ENCODE measurements around the gene ALKBH5. TPM values are rescaled to one million over a fixed set of nuclear protein-coding genes. Genes with fewer than 3 reads are reported as not detected.

The ALKBH5 gene
- total RNA-seq, 1 experiment from 2014 or later: 69.5 TPM

DNA sequence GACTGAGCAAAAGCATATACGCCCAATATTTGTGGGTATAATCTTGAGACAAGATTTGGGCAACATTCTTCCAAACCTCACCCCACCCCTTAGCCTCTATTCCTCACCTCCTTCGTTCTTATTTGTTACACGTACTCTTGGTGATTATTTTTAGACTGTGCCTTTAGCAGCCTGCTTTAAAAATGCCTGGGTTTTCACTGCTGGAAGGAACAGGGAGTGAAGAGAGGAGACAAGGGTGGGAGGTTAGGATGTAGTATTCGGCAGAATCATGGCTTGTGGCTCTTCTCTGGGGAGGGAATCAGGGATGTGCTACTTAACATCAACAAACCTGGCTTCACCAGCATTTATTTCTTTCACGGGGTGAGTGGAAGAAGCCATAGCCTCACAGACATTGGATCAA lies 11.6 kb downstream of the ALKBH5 start:
- Mint-ChIP-seq H3K4me1 (ENCODE audit: insufficient read depth, unreplicated experiment) (peaks cover 5% of the 10 kb centered on the region), H3K9me3 (ENCODE audit: unreplicated experiment) (no peaks in the 10 kb centered on the region), H3K27ac (ENCODE audit: low read depth, unreplicated experiment) (no peak overlapping the region), H3K27me3 (ENCODE audit: insufficient read depth, unreplicated experiment) (no peaks in the 10 kb centered on the region), H3K4me3 (ENCODE audit: unreplicated experiment) (no peak overlapping the region), H3K36me3 (ENCODE audit: insufficient read depth, unreplicated experiment) (peaks cover 64% of the 10 kb centered on the region)
- CTCF ChIA-PET: no interaction called here
- TF ChIP-seq, protein P1, sequence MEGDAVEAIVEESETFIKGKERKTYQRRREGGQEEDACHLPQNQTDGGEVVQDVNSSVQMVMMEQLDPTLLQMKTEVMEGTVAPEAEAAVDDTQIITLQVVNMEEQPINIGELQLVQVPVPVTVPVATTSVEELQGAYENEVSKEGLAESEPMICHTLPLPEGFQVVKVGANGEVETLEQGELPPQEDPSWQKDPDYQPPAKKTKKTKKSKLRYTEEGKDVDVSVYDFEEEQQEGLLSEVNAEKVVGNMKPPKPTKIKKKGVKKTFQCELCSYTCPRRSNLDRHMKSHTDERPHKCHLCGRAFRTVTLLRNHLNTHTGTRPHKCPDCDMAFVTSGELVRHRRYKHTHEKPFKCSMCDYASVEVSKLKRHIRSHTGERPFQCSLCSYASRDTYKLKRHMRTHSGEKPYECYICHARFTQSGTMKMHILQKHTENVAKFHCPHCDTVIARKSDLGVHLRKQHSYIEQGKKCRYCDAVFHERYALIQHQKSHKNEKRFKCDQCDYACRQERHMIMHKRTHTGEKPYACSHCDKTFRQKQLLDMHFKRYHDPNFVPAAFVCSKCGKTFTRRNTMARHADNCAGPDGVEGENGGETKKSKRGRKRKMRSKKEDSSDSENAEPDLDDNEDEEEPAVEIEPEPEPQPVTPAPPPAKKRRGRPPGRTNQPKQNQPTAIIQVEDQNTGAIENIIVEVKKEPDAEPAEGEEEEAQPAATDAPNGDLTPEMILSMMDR (IDR thresholded peaks at IDR 0.05; ENCODE audit: unreplicated experiment): no peak
- POLR2A ChIA-PET: interaction anchor here (4.4 kb wide), 1 partner anchor 12 kb away, joined by 32 read pairs; the partner anchor contains the start of gene ALKBH5
- TSS peak; percentile 19 for BruUV-seq (replicated peaks)
- DNase-seq (ENCODE audit: unreplicated experiment): no peak
- intact Hi-C loops (cut with micrococcal nuclease): no loop called here

DNA sequence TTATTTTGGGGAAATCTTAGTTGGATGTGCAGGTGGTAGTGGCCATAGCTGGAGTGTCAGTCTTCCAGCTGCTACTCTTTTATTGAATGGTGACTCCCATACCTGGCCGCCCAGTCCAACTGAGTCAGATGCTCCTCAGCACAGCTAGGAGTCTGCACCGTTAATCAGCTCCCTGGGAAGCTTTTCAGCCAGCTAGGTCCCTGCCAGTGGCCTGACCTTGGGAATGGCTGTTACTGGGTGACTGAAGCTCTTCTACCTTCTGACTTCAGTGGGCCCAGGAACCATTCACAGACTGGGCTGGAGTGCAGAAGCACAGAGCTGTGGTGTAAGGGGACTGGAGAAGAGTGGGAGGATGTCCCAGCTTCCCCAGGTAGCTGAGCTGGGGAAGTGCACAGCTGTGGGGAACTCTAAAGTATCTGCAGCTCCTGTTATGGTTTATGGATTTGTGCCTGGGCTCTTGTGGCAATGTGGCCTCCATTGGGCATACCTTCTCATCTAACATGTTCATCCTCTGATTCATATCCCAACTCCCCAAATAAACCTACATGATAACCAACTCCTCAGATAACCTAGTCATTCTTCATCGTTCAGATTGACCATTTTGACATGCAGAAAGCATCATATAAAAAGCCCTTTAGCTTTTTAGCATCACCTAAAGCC lies 14.0 kb downstream of the ALKBH5 start:
- peaks cover 11% of the 10 kb centered on the region for H3K4me1 Mint-ChIP-seq (ENCODE audit: insufficient read depth, unreplicated experiment)
- BruUV-seq (replicated peaks): no TSS peak
- no peak for DNase-seq (ENCODE audit: unreplicated experiment)
- no peak overlapping the region for H3K4me3 Mint-ChIP-seq (ENCODE audit: unreplicated experiment)
- H3K27ac Mint-ChIP-seq (ENCODE audit: low read depth, unreplicated experiment): no peak overlapping the region
- TF ChIP-seq, protein P1 (IDR thresholded peaks at IDR 0.05; ENCODE audit: unreplicated experiment): no peak
- H3K9me3 Mint-ChIP-seq (ENCODE audit: unreplicated experiment): no peaks in the 10 kb centered on the region
- intact Hi-C loops (cut with micrococcal nuclease): no loop called here
- H3K36me3 Mint-ChIP-seq (ENCODE audit: insufficient read depth, unreplicated experiment): peaks cover 63% of the 10 kb centered on the region
- ChIA-PET POLR2A (interaction anchor here (0.9 to 1.1 kb wide), 3 partner anchors 9 to 38 kb away, joined by 3 read pairs; partner anchors contain the start of gene ALKBH5), CTCF (interaction anchor here (0.5 to 1.1 kb wide), 6 partner anchors 17 to 139 kb away, joined by 3 to 4 read pairs (median 4); no protein-coding TSS in a partner anchor)
- H3K27me3 Mint-ChIP-seq (ENCODE audit: insufficient read depth, unreplicated experiment): no peaks in the 10 kb centered on the region

DNA sequence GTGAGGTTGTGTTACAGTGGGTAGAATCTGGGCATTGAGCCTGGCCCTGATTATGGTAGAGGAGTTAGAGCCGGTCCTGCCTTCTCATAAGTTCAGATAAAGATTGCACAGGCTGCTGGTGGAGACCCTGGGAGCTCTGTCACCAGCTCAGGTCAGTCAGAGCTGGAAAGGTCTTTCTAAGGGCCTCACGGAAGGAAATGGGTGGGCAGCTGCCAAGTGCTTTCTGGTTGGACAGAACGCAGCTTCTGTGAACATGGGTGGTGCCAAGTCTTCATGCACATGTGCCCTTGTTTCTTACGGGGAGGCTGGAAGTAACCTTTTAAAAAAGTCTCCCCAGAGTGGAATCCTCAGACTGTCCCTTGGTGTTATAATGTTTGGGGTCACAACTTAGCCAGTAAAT lies 14.9 kb downstream of the ALKBH5 start:
- TF ChIP-seq, protein P1 (IDR thresholded peaks at IDR 0.05; ENCODE audit: unreplicated experiment): no peak
- Mint-ChIP-seq H3K36me3 (ENCODE audit: insufficient read depth, unreplicated experiment) (peaks cover 63% of the 10 kb centered on the region), H3K27me3 (ENCODE audit: insufficient read depth, unreplicated experiment) (no peaks in the 10 kb centered on the region), H3K4me1 (ENCODE audit: insufficient read depth, unreplicated experiment) (peaks cover 11% of the 10 kb centered on the region), H3K4me3 (ENCODE audit: unreplicated experiment) (no peak overlapping the region), H3K9me3 (ENCODE audit: unreplicated experiment) (no peaks in the 10 kb centered on the region), H3K27ac (ENCODE audit: low read depth, unreplicated experiment) (no peak overlapping the region)
- DNase-seq (ENCODE audit: unreplicated experiment): no peak
- intact Hi-C loops (cut with micrococcal nuclease): no loop called here
- ChIA-PET CTCF (no interaction called here), POLR2A (interaction anchor here (0.5 to 1.1 kb wide), 2 partner anchors 9 to 10 kb away, joined by 3 read pairs; no protein-coding TSS in a partner anchor)
- no TSS peak for BruUV-seq (replicated peaks)

DNA sequence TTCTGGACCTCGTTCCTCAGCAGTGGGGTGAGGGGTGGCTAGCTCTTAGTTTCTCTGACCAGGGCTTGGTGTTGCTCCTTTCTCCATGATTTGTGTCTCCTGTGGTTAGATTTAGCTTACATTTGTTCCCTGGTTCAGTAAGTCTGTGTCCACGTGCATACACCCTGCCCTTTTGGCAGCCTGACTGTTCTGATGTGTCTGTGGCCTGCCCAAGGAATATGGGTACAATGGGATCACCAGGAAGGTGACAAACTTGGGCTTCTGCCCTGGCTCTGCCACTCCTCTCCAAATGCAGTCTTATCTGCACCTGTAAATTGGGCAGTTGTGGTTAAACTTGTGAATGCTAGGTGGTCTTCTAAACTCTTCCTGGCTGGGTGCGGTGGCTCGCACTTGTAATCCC lies 17.5 kb downstream of the ALKBH5 start:
- BruUV-seq (replicated peaks): no TSS peak
- H3K9me3 Mint-ChIP-seq (ENCODE audit: unreplicated experiment): no peaks in the 10 kb centered on the region
- DNase-seq (ENCODE audit: unreplicated experiment): no peak
- POLR2A ChIA-PET: no interaction called here
- intact Hi-C loops (cut with micrococcal nuclease): no loop called here
- peaks cover 48% of the 10 kb centered on the region for H3K36me3 Mint-ChIP-seq (ENCODE audit: insufficient read depth, unreplicated experiment)
- CTCF ChIA-PET: interaction anchor here (0.5 to 1.2 kb wide), 2 partner anchors 16 to 17 kb away, joined by 3 read pairs; no protein-coding TSS in a partner anchor
- no peak overlapping the region for H3K4me3 Mint-ChIP-seq (ENCODE audit: unreplicated experiment)
- no peaks in the 10 kb centered on the region for H3K27me3 Mint-ChIP-seq (ENCODE audit: insufficient read depth, unreplicated experiment)
- TF ChIP-seq, protein P1 (IDR thresholded peaks at IDR 0.05; ENCODE audit: unreplicated experiment): no peak
- peaks cover 6% of the 10 kb centered on the region for H3K4me1 Mint-ChIP-seq (ENCODE audit: insufficient read depth, unreplicated experiment)
- no peak overlapping the region for H3K27ac Mint-ChIP-seq (ENCODE audit: low read depth, unreplicated experiment)
